ENCODE results near the gene GRK5. TPM values are rescaled to one million over a fixed set of nuclear protein-coding genes. Genes with fewer than 3 reads are reported as not detected.

The GRK5 gene
- total RNA-seq, 4 donors from 2014 or later = 43.5 to 61.7 (median 48.9) TPM

GRCh38 chr10:119189811-119190282 lies 17.5 kb upstream of the GRK5 start:
- Histone ChIP-seq H3K27ac (peak overlapping the region in 2 of 4 donors; percentile 26 to 61), H3K9me3 (no peaks in the 10 kb centered on the region), H3K4me3 (no peak overlapping the region), H3K4me1 (peaks cover 0 to 15% (median 5%) of the 10 kb centered on the region in 4 donors), H3K36me3 (no peaks in the 10 kb centered on the region), H3K27me3 (no peaks in the 10 kb centered on the region)
- no peak for DNase-seq (ENCODE audit: low spot score in 2 of 2)
- TF ChIP-seq POLR2A (IDR thresholded peaks at IDR 0.05) = no peak
- no peak for TF ChIP-seq CTCF (IDR thresholded peaks at IDR 0.05)
- TF ChIP-seq EP300 (IDR thresholded peaks at IDR 0.05) = no peak
- WGBS, 2 donors = 29 to 41% methylated on average over 3 of the region's 3 CpGs

GRCh38 chr10:119190353-119190752 lies 17.0 kb upstream of the GRK5 start:
- WGBS, 2 donors = 90% methylated on average over 4 of the region's 4 CpGs
- DNase-seq (ENCODE audit: low spot score in 2 of 2) = no peak

GRCh38 chr10:119190954-119191785 lies 16.2 kb upstream of the GRK5 start:
- WGBS, 2 donors = 45 to 55% methylated on average over 5 of the region's 5 CpGs
- Histone ChIP-seq H3K4me3 (no peak overlapping the region), H3K27me3 (no peaks in the 10 kb centered on the region), H3K4me1 (peaks cover 0 to 15% (median 5%) of the 10 kb centered on the region in 4 donors), H3K27ac (no peak overlapping the region), H3K36me3 (no peaks in the 10 kb centered on the region), H3K9me3 (no peaks in the 10 kb centered on the region)
- DNase-seq (ENCODE audit: low spot score in 2 of 2) = no peak
- TF ChIP-seq CTCF (IDR thresholded peaks at IDR 0.05) (no peak), EP300 (IDR thresholded peaks at IDR 0.05) (no peak), POLR2A (IDR thresholded peaks at IDR 0.05) (no peak)

More at GRCh38 chr10:119190353-119190752, 17.0 kb upstream of the GRK5 start:
- TF ChIP-seq EP300 (IDR thresholded peaks at IDR 0.05) = no peak
- TF ChIP-seq CTCF (IDR thresholded peaks at IDR 0.05) = no peak
- TF ChIP-seq POLR2A (IDR thresholded peaks at IDR 0.05) = no peak
- H3K4me3 ChIP-seq = no peak overlapping the region
- H3K9me3 ChIP-seq = no peaks in the 10 kb centered on the region
- H3K4me1 ChIP-seq = peaks cover 0 to 15% (median 5%) of the 10 kb centered on the region in 4 donors
- H3K27me3 ChIP-seq = no peaks in the 10 kb centered on the region
- H3K27ac ChIP-seq = peak overlapping the region in 1 of 4 donors; percentile 26
- no peaks in the 10 kb centered on the region for H3K36me3 ChIP-seq

- no peak for TF ChIP-seq POLR2A (IDR thresholded peaks at IDR 0.05)
- TF ChIP-seq CTCF (IDR thresholded peaks at IDR 0.05) = no peak
- TF ChIP-seq EP300 (IDR thresholded peaks at IDR 0.05) = no peak
- Histone ChIP-seq H3K4me3 (no peak overlapping the region), H3K36me3 (no peaks in the 10 kb centered on the region), H3K4me1 (peaks cover 0 to 15% (median 5%) of the 10 kb centered on the region in 4 donors), H3K27ac (no peak overlapping the region), H3K27me3 (no peaks in the 10 kb centered on the region), H3K9me3 (no peaks in the 10 kb centered on the region)
- no peak for DNase-seq (ENCODE audit: low spot score in 2 of 2)
- WGBS, 2 donors = 89 to 92% methylated on average over 4 of the region's 4 CpGs
Observed at GRCh38 chr10:119191881-119192280, 15.5 kb upstream of the GRK5 start.

GRCh38 chr10:119197921-119198320 lies 9.4 kb upstream of the GRK5 start:
- no peaks in the 10 kb centered on the region for H3K27me3 ChIP-seq
- DNase-seq (ENCODE audit: low spot score in 2 of 2) = no peak
- no peak overlapping the region for H3K4me3 ChIP-seq
- WGBS, 2 donors = 54 to 77% methylated on average over 4 of the region's 4 CpGs
- H3K27ac ChIP-seq = no peak overlapping the region
- H3K4me1 ChIP-seq = peaks cover 0 to 11% (median 0%) of the 10 kb centered on the region in 4 donors
- no peak for TF ChIP-seq CTCF (IDR thresholded peaks at IDR 0.05)
- TF ChIP-seq EP300 (IDR thresholded peaks at IDR 0.05) = no peak
- TF ChIP-seq POLR2A (IDR thresholded peaks at IDR 0.05) = no peak
- no peaks in the 10 kb centered on the region for H3K36me3 ChIP-seq
- no peaks in the 10 kb centered on the region for H3K9me3 ChIP-seq

Data from tibial nerve (tissue), 4 donors.